GM19467 (cell line): ENCODE results near the gene SMC5.
"Not testable (repeated sequence)": the region's sequence is repeated elsewhere in the genome, so short reads cannot be mapped to it uniquely, and the experiment has no call there.

ENCODE experiments used
- ATAC-seq: cut with Tn5 transposase; IDR thresholded peaks from one replicate; pipeline ENCODE4 v1.9.1; 2021; ENCODE audit warnings: mild to moderate bottlenecking, moderate library complexity; ENCODE audit not compliant: unreplicated experiment

Gene SMC5

DNA sequence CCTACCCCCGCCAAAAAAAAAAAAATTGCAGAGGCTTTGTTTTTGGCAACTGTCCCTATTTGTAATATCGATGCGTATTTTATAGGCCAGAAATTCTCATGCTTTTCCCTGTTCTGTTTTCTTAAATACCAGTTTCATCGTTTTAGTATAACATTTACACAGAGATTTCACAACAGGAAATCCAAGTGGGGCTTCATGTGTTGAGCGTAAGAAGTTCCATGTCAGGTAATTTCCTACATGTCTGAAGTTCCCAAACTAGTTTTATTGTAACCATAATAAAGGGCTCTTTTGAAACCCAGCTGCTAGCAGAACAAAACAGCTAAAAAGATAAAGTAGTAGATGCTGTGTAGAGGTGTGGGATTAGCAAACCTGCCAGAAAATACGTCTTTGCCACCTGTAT, 4.2 kb downstream of the SMC5 start:
- no peak for ATAC-seq

DNA sequence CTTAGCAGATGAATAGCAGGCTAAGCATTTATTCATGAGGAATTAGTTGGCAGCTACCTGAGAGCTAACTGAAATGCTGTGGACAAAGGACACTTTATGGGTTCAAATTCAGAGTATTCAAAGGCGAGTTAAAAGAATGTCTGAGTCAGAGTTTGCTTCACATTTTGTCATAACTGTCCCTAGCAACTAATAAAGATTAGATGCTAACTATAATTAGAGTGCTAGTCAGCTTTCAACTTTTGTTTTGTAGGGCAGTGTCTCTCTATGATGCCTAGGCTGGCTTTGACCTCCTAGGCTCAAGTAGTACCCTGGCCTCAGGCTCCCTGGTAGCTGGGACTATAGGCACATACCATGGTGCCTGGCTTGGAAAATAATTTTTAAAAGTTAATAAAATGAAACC, 4.6 kb downstream of the SMC5 start:
- ATAC-seq: no peak

DNA sequence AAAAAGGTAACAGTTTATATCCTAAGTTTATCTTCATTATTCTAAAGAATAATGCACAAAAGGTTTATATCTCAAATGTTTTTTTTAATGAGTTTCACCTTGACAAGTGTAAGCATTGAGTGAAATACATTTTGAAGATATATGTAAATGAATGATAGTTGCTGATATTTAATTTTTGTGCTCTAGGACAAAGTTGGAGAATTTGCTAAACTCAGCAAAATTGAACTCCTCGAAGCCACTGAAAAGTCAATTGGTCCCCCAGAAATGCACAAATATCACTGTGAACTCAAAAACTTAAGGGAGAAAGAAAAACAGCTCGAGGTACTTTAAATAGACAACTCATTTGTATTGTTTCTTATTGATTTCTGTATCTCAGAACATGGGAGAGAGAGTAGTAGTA, 19.5 kb downstream of the SMC5 start:
- no peak for ATAC-seq

DNA sequence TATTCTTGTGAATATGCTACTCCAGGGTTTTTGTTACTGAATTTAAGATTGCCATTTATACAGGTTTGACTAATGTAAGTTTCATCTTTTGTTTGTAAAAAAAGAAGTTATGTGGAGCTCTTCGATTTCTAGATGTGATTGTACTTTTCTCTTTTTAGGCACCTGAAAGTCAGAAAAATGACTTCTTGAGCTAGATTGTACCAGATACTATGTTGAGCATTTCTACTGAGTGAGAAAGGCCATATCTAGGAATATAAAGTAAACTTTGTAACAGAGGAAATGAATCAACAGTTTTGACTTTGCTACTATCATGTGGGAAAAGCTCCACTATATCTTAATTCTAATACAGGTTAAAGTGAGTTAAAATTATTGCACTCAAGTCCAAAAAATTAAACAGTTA, 25.1 kb downstream of the SMC5 start:
- ATAC-seq: no peak

DNA sequence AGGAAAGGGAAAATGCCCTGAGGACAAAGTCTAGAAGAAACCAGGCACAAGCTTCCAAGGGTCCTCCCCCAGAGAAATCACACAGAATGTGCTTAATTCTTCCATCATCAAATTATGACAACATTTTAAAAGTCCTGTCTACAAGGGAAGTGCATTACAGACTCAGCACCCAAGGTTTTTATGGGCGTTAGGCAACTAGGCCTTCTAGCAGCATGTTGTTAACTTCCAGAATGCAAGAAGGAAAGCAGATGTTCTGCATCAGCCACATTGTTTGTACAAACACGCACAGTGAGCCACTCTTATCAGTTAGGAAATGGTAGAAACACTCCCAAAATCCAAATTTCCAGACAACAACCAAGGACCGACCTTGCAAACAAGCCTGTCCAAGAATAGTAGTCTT, 26.5 kb downstream of the SMC5 start:
- no peak for ATAC-seq

DNA sequence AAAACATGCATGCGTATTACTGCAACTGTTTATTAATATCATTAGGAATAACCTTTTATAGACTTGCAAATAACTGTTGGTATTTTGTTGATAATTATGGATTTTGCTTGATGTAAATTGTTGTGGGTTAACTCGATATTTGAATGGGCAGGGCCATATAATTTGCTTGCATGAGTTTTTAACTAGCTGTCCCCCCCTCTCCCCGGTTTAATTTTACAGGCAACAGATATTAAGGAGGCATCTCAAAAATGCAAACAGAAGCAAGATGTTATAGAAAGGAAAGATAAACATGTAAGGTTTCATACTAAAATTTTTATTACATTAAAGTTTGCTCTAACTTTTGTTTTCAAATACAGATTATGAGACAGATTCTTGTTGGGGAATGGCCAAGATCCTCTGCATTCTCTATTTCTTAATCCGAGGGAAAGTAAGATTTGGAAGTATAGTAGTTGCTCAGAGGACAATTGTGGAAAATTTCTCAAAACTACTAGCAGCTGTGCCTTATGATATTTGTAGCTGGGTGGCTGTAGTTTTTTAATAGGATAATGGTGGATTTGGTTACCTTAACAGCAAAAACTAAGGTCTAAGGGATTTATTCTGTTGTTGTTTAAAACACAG, 27.3 kb downstream of the SMC5 start:
- no peak for ATAC-seq

DNA sequence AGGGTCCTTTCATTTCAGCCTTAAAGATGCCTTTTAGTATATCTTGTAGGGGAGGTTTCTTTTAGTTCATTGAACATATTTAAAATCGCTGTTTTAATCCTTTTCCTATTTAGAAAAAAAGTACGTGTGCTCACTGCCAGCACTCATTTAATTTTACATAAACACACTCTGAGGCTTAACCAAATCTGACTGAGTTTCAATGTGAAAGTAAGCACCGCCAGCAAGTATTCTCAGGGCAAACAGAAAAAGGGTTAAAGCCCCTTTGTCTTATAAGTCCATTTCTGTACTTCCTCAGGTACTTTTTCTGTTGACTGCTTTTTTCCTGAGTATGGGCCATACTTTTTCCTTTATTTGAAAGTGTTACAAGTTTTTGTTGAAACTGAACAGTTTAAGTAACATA, 31.8 kb downstream of the SMC5 start:
- no peak for ATAC-seq

DNA sequence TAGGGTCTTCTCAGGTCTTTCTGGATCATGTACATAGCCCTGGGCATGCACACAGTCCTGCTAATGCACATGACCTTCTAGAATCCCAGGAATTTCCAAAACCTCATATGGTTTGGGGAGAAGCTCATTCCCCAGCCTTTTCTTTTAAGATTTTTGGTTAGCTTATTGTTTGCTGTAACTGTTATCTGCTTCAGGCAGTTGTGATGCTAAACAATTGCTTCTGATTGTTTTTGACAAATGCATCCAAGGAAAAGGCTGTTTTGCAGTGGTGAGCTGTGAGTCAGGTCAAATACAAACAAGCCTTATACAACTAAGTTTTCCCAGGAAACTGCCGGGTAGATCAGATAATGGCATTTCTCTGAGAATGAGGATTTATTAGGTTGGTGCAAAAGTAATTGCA, 32.7 kb downstream of the SMC5 start:
- no peak for ATAC-seq

DNA sequence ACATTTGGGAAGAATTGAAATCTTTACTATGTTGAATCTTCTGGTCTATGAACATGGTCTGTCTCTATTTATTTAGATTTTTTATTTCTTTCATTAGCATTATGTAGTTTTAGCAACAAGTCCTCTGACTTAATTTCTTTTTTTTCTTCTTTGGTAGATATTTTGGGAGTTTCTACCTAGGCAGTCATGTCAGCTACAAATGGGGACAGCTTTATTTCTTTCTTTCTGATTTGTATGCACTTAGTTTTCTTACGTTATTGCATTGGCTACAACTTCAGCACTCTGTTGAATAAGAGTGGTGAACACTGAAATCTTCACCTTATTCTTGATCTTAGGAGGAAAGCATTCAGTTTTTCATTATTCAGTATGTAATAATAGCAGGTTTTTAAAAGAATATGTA, 33.5 kb downstream of the SMC5 start:
- no peak for ATAC-seq

DNA sequence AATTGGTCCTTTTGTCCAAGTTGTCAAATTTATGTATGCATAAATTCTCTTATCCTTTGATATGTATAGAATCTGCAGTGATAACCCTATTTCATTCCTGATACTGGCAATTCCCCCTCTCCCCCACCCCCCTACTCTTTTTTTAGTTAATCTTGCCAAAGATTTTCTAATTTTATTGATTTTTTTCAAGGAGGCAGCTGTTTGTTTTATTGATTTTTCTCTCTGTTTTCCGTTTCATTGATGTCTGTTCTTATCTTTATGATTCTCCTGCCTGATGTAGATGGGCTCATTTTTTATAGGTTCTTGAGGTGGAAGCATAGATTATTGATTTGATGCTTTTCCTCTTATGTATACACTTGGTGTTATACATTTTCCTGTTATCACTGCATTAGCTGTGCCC, 34.4 kb downstream of the SMC5 start:
- ATAC-seq: no peak

DNA sequence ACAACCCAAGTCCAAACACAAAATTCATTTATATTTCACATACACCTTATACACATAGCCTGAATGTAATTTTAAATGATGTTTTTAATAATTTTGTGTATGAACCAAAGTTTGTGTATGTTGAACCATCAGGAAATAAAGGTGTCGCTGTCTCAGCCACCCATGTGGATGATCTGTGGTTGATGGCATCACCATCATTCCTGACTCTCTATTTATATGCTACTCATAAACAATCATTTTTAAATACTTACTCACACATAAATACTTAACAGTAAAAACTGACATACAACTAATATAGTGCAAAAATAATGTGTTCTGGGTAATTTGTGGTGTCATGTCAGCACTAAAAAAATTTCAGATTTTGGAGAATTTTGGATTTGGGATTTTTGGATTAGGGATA, 38.4 kb downstream of the SMC5 start:
- ATAC-seq: no peak

DNA sequence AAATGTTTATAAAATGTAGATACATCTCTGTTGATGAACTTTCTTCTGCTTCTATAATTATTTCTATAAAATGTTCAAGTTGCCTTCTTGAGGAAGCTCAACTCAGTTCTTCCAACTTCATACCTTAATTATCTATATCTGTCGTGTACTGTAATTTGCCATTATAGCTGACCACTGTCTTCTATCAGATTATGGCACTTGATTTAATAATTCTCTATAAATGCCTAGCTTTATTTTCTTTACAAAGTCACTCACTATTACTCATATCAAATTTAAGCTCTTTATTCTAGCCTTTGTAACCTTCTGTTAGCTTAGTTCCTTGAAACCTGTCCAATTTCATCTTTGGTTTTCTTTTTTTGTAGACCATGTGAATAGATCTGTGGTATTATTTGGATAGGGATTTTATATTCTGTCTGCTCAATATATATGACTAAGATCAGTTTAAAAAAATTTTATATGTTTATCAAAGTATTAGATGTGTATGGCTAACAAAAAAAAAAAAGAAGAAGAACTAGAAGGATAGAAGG, 39.5 kb downstream of the SMC5 start:
- ATAC-seq: no peak

DNA sequence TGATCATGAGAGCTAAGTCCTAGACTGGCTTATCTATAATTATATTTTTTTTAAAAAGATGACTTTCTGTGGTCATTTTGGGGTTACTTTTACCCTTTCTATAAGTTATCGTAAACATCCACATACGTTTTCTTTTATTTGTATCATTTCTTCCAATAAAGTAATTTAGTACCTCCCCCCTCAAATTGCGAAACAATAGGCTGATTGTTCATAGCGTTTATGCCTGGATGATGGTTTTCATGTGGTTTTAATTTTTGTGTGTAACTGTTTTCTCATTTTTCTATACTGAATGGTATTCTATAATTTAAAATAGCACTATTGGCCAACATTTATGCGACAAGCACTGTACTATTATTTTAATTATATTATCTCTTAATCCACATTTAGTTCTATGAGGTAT, 44.5 kb downstream of the SMC5 start:
- no peak for ATAC-seq

DNA sequence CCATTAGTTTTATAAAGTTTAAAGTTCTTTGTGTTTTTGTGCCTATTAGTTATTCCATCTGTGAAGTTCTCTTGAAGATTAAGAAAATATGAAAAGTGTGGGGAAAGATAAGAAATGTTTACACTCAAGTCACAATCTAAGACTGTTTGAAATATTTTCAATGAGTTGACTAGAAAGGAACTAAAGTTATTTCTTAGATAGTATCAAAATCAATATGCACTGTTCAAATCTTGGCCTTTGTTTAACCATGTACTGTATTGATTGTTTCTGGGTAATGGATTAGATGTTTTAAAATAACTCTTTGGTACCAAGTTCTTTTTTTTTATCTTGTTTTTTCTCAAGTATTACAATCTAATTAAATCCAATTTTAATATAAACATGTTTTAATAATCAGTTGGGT, 46.0 kb downstream of the SMC5 start:
- ATAC-seq: no peak

DNA sequence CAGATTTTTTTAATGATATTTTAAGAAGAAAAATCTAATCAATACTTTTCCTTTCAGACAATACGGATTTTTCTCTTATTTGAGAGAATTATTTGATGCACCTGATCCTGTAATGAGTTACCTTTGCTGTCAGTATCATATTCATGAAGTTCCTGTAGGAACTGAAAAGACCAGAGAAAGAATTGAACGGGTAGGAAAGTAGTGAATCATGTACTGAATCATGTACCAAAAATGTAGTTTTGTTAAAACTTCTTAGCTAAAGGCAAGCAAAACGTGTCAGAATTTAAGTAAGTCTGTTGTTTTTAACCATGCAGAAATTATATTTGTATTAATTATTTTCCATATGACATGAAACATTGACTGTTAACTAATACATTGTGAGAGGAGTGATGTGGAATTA, 56.6 kb downstream of the SMC5 start:
- ATAC-seq: no peak

DNA sequence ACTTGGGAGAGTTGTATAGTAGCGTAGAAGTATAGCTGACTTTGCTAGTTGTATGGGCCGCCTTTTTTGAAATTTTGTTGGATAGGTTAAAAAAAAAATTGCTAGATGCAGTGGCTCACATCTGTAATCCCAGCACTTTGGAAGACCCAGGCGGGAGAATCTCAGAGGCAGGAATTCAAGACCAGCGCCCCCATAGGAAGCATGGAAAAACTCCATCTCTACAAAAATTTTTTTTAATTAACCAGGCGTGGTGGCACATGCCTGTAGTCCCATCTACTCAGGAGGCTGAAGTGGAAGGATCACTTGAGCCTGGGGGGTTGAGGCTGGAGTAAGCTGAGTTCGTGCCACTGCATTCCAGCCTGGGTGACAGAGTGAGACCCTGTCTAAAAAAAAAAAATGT, 59.2 kb downstream of the SMC5 start:
- no peak for ATAC-seq

DNA sequence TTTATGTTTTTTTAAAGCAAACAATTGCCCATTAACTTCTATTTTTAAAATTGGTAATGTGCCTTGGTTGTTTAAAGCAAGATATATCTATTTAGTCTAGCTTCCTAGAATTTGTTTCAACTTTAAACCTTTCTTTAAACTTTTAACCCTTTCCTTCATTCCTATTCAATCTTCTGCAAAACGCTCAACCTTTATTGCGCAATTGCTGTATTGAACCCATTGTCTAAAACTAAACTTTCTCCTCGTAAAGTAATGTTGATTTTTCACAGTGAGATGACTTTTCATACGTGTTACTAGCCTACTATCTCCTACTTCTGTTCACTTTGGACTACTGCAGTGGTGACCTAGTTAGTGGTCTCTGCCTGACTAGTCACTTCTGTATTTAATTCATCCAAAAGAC, 63.3 kb downstream of the SMC5 start:
- ATAC-seq: no peak

DNA sequence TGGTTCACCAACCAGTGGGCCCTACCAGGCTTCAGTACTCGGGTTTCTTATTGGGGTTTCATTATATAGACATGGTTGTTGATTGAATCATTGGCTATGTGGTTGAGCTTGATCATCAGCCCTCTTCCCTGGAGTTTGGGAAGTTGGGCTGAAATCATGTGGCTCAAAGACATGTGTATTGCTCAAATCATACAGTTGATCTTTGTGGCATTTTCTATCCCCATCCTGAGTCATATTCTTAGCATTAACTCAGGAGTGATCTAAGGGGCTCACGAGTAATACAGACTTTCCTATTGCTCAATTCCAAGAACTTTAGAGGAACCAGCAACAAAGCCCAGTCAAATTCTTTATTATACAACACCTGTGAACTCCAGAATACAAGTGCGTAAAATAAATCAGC, 66.2 kb downstream of the SMC5 start:
- ATAC-seq: no peak

DNA sequence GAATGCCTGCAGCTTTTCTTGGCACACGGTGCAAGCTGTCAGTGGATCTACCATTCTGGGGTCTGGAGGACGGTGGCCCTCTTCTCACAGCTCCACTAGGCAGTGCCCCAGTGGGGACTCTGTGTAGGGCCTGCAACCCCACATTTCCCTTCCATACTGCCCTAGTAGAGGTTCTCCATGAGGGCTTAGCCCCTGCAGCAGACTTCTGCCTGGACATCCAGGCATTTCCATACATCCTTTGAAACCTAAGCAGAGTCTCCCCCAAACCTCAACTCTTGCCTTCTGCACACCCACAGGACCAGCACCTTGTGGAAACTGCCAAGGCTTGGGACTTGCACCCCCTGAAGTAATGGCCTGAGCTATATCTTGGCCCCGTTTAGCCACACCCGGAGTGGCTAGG, 69.8 kb downstream of the SMC5 start:
- ATAC-seq: not testable (repeated sequence)

DNA sequence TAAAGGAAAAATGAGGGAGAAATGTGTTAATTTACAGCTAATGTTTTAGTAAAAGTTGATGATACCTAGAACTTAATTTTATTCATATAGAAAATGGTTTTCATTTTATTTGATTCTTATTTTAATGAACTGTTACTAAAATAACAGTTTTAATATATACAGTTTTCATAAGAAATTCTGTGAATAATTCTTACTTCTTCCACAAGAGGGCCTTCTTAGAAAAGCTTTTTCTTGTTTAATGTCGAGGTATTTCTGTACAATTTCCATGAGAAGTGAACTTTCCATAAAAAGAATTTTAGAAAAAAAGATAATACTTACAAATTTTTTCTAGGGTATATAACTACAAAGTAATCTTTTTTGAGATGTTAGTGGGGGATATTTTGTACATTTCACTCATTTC, 81.8 kb downstream of the SMC5 start:
- ATAC-seq: no peak

DNA sequence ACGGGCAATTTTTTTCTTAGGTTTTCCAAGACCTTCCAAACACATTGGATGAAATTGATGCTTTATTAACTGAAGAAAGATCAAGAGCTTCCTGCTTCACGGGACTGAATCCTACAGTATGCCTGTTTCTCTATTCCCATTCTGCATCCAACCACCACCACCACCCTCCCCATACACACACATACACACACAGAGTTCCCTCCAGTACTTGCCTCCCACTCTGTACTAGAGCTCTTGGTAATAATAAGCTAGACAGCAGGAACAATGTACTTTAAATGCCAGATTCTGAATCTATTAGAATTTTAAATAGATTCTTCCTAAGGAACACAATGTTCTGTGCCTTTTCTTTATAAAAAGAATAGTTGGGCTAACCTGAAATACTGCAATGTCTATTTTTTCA, 88.3 kb downstream of the SMC5 start:
- no peak for ATAC-seq

DNA sequence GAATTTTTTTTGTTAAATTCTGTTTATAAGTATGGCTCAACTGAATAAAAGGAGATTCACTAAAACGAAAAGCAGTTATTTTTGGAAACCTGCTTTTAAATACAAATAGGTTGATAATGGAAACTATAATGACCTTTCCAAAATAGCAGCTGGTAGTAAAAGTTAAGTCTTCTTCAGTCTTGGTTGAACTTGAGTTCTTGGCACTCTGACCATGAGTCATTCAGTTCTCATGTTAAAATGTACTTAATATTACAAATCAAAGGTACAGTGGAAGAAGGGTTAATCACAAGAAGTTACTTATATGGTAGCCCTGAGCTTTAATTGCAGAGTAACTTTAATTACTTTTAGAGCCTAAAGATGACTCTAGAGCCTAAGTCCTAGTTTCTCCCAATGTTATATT, 93.6 kb downstream of the SMC5 start:
- ATAC-seq: no peak

DNA sequence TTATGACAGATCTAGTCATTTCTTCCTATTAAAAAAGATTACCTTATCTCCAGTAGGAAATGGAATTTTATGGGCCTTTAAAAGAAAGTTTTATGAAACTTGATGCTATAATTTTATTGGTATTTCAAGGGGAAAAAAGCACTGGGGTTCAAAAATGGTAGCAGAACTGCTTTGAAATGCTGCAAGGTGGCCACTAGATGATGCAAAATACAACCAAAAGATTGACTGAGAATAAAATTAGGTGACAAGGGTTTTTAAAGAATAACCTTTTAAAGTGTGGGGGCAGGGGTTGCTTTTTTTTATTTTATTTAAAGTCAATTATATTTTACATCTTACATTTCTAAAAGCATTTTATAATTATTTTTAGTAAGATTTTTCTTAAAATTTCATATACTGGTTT, 94.0 kb downstream of the SMC5 start:
- ATAC-seq: no peak

DNA sequence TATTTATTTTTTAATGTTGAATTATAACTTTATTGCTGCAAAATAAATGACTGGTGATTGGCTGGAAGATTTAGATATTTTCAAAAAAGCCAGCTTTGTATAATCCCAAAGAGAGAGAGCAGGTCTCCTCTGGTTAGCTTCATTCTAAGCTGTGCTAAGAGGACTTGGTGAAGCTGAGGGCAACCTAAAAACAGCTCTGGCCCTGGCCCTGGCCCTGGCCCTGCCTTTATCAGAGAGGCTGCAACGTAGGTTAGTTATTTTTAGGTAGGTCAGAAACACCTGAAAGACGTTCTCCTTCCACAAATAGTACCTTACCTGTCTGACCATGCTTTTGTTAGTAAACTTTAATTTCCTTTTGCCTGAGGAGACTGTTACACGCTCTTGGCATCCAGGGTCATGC, 97.0 kb downstream of the SMC5 start:
- no peak for ATAC-seq
